ENCODE data around the gene GRAMD1B.

- TF ChIP-seq, protein P1, sequence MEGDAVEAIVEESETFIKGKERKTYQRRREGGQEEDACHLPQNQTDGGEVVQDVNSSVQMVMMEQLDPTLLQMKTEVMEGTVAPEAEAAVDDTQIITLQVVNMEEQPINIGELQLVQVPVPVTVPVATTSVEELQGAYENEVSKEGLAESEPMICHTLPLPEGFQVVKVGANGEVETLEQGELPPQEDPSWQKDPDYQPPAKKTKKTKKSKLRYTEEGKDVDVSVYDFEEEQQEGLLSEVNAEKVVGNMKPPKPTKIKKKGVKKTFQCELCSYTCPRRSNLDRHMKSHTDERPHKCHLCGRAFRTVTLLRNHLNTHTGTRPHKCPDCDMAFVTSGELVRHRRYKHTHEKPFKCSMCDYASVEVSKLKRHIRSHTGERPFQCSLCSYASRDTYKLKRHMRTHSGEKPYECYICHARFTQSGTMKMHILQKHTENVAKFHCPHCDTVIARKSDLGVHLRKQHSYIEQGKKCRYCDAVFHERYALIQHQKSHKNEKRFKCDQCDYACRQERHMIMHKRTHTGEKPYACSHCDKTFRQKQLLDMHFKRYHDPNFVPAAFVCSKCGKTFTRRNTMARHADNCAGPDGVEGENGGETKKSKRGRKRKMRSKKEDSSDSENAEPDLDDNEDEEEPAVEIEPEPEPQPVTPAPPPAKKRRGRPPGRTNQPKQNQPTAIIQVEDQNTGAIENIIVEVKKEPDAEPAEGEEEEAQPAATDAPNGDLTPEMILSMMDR (IDR thresholded peaks at IDR 0.05), result no peak
- TF ChIP-seq POLR2AphosphoS5 (IDR thresholded peaks at IDR 0.05) (no peak), EP300 (IDR thresholded peaks at IDR 0.05) (no peak)
Measured at GRCh38 chr11:123494195-123495050, 64.4 kb downstream of the GRAMD1B start.
